Gastroesophageal sphincter (tissue), 4 donors: ENCODE measurements around the gene CLEC10A. TPM values are rescaled to one million over a fixed set of nuclear protein-coding genes. Genes with fewer than 3 reads are reported as not detected.

ENCODE experiments used
- ATAC-seq: fragments of 150-250 bp; one replicate; pipeline ENCODE4 v1.9.1; 2016; ENCODE audit warnings: mild to moderate bottlenecking, moderate library complexity
- H3K27ac ChIP-seq, 4 donors: fragments of 200-600 bp; sonication (generic) in 3 of 4; 1 replicate in 3 of 4; 2 replicates in 1 of 4; pipeline ENCODE4 v1.5.1; 2016 to 2019
- H3K27me3 ChIP-seq: fragments of 200-600 bp; sonication (generic); one replicate; pipeline ENCODE4 v1.5.1; 2019
- H3K36me3 ChIP-seq, 2 donors: fragments of 200-600 bp; sonication (generic); one replicate each; pipeline ENCODE4 v1.5.1; 2019; ENCODE audit warnings: control low read depth in 1 of 2
- H3K4me1 ChIP-seq, 3 donors: fragments of 200-600 bp; sonication (generic); 1 replicate in 2 of 3; 2 replicates in 1 of 3; pipeline ENCODE4 v1.5.1; 2016 to 2019; ENCODE audit warnings: control low read depth in 2 of 3
- H3K4me3 ChIP-seq, 2 donors: fragments of 200-600 bp; sonication (generic); one replicate each; pipeline ENCODE4 v1.5.1; 2019; ENCODE audit warnings: mild to moderate bottlenecking in 1 of 2, moderate library complexity in 1 of 2
- H3K9me3 ChIP-seq, 3 donors: fragments of 200-600 bp; sonication (generic); one replicate each; pipeline ENCODE4 v1.5.1; 2017 to 2019; ENCODE audit warnings: control low read depth in 2 of 3
- EP300 ChIP-seq: sonication (generic); formaldehyde crosslinking; IDR thresholded peaks from one replicate; pipeline ENCODE4 v1.6.1; 2017; ENCODE audit warnings: antibody characterized with exemption, mild to moderate bottlenecking
- POLR2A ChIP-seq, 2 donors: fragments of 450-650 bp; IDR thresholded peaks; one replicate each; pipeline ENCODE4 v1.6.1; 2017; ENCODE audit warnings: antibody characterized with exemption in 2 of 2, mild to moderate bottlenecking in 2 of 2, moderate library complexity in 1 of 2
- POLR2AphosphoS5 ChIP-seq: sonication (generic); formaldehyde crosslinking; IDR thresholded peaks from one replicate; pipeline ENCODE4 v1.6.1; 2017; ENCODE audit warnings: antibody characterized with exemption
- WGBS, 2 donors: methylation state at CpG; one replicate each; pipeline ENCODE4 v1.1.5; 2018; ENCODE audit warnings: low coverage in 1 of 2; 5-methylcytosine and 5-hydroxymethylcytosine counted together
- total RNA-seq, 4 donors: library from RNA; depleted of rRNA; stranded (reverse); fragments of >200 nt; gene quantifications; one replicate each; pipeline ENCODE4 v1.1.0, GENCODE V29; 2016
- TF ChIP-seq, protein P1 (sequence below), 4 experiments: fragments of 200-600 bp in 2 of 4; fragments of 450-650 bp in 2 of 4; sonication (generic) in 1 of 4; IDR thresholded peaks; one replicate each; pipeline ENCODE4 v1.5.1; 2017 to 2019; ENCODE audit warnings: antibody characterized with exemption in 4 of 4, mild to moderate bottlenecking in 2 of 4, moderate library complexity in 2 of 4

Gene CLEC10A
- total RNA-seq, 4 donors from 2014 or later = 3.8 to 25.6 (median 11.3) TPM

DNA sequence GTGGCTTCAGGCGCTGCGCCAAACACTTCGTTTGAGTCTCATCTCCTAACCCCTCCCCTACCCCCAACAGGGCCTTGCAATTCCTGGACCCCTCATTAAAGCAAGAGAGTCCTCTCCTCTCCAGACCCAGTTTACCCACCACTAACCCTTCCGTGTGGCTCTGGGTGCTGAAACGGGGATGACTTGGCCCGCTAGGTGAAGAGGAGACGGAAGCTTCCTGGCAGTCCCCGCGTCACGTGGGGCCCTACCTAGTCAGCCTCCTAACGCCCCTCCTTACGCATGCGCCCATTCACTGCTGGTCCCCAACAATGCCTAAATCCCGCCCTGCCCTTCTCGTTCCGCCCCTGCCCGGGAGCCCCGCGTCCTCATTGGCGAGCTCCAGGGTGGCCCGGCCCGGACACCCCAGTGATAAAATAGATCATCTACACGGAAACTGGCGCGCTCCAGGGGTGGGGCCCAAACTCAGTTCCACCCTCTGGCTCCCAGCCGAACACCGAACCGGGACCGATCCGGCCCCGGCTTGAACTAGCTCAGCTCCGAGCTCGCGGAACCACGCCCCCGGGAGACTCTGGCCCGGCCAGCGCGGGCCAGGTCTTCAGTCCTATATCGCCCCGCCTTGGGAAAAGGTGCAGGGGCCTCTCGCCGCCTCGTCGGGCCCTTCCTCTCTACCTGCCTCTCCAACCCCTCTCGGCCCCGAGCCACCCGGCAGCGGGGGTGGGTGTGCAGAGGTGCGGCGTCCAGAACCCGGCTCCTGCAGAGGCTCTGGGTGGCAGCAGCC is 44.3 kb downstream of the CLEC10A start, which contains the start of gene SLC16A13:
TSS of gene SLC16A13 (plus strand) at position 425 of the 778 bp plus-strand sequence. CDS start 368 bp downstream, outside the sequence.
- peak within 1 kb of the TSS in 3 of 4 donors; percentile 78 to 81 (median 78) for H3K27ac ChIP-seq
- H3K4me3 ChIP-seq = peak within 1 kb of the TSS; percentile 35 to 58
- ATAC-seq = peak; percentile 94
- peaks cover 0 to 19% (median 13%) of the 10 kb centered on the region in 3 donors for H3K4me1 ChIP-seq
- WGBS, 2 donors = 0% methylated on average over 9 of the region's 52 CpGs; no CpG with 5 or more reads in 1 of the 2 donors
- no peaks in the 10 kb centered on the region for H3K36me3 ChIP-seq
- peaks cover 22% of the 10 kb centered on the region for H3K27me3 ChIP-seq
- H3K9me3 ChIP-seq = no peaks in the 10 kb centered on the region
- TF ChIP-seq, protein P1, sequence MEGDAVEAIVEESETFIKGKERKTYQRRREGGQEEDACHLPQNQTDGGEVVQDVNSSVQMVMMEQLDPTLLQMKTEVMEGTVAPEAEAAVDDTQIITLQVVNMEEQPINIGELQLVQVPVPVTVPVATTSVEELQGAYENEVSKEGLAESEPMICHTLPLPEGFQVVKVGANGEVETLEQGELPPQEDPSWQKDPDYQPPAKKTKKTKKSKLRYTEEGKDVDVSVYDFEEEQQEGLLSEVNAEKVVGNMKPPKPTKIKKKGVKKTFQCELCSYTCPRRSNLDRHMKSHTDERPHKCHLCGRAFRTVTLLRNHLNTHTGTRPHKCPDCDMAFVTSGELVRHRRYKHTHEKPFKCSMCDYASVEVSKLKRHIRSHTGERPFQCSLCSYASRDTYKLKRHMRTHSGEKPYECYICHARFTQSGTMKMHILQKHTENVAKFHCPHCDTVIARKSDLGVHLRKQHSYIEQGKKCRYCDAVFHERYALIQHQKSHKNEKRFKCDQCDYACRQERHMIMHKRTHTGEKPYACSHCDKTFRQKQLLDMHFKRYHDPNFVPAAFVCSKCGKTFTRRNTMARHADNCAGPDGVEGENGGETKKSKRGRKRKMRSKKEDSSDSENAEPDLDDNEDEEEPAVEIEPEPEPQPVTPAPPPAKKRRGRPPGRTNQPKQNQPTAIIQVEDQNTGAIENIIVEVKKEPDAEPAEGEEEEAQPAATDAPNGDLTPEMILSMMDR (IDR thresholded peaks at IDR 0.05) = no peak
- TF ChIP-seq EP300 (no peak), POLR2AphosphoS5 (peak; percentile 16), POLR2A (IDR thresholded peaks at IDR 0.05) (peak in 1 of 2 donors; percentile 31)

DNA sequence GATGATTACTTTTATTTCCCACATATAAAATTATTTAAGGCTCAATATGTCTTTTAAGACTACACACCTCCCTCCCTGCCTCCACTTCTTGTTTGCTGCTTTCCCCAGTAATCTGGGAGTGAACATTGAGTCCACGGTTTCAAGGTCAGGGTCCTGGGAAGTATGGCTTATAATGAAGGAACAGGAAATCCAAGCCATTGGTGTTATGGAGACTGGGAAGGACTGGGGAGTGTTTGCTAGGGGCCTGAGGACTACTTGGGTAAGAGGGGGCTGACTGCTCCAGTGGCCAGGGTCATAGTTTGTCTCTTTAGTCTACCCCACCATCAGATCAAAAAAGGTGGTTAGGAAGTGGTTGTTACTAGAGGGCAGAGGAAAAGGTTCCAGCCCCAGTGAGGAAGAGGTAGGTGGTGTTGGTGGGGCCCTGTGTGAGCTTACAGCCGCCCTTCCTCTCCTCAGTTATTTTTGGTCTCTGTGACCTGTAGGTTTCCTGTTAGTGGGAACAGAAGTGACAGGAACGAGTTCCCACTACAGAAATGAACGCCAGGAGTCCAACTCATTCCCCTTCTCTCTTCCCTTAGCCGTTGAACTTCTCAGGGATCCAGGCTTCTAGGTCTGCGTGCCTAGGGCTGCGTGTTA is 45.0 kb downstream of the CLEC10A start:
- Histone ChIP-seq H3K9me3 (no peaks in the 10 kb centered on the region), H3K36me3 (no peaks in the 10 kb centered on the region), H3K27ac (peak overlapping the region in 3 of 4 donors; percentile 78 to 81 (median 78)), H3K4me3 (peak overlapping the region; percentile 35 to 58), H3K4me1 (peaks cover 0 to 19% (median 13%) of the 10 kb centered on the region in 3 donors), H3K27me3 (peaks cover 22% of the 10 kb centered on the region)
- ATAC-seq = peak; percentile 32
- WGBS, 2 donors = 0 to 8% methylated on average over 1 to 6 of the region's 7 CpGs
- no peak for TF ChIP-seq POLR2A (IDR thresholded peaks at IDR 0.05)
- TF ChIP-seq, protein P1 (IDR thresholded peaks at IDR 0.05) = peak in 1 of 4 experiments; percentile 16

DNA sequence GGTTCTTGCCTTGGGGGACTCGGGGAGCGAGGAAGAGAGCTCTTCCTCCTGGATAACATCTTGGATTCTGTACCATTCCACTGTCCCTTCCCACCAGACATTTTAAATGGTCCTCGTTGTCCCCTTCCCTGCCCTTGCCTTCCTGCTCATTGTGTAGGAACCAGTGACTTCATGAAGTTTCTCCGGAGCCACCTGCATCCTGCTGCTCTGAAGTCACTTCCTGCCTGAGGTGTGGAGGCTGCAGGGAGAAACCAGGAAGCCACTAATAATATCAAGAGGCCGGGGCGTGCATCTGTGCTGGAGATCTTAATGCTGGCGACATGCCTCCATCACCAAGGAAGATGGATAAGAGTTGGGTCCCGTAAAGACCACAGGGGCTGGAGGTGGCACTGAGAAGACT is 50.4 kb downstream of the CLEC10A start:
- H3K4me3 ChIP-seq = no peak overlapping the region
- TF ChIP-seq POLR2AphosphoS5 = peak; percentile 6
- no peak for TF ChIP-seq EP300
- no peaks in the 10 kb centered on the region for H3K36me3 ChIP-seq
- no peaks in the 10 kb centered on the region for H3K9me3 ChIP-seq
- peaks cover 0 to 5% (median 0%) of the 10 kb centered on the region in 3 donors for H3K4me1 ChIP-seq
- peaks cover 15% of the 10 kb centered on the region for H3K27me3 ChIP-seq
- peak; percentile 48 for ATAC-seq
- peak overlapping the region in 3 of 4 donors; percentile 19 to 45 (median 33) for H3K27ac ChIP-seq
- WGBS, 2 donors = 74 to 100% methylated on average over 1 to 6 of the region's 8 CpGs

DNA sequence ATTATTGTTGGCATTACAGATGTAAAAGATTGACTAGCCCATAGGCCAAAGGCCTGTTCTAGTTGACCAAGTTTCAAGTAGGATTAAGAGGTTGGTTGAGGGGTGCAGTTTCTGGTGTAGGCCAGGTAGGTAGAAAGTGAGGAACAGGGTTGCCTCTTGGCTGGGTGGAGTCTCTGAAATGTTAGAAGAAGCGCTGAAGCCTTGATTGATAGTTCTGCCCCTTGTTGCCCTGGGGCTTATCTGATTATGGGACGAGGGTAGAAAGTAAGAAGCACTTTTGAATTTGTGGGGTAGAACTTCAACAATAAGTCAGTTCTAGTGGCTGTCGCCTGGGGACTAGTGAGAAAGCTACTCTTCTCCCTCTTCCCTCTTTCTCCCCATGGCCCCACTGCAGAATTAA is 51.0 kb downstream of the CLEC10A start:
- peaks cover 0 to 9% (median 0%) of the 10 kb centered on the region in 3 donors for H3K4me1 ChIP-seq
- ATAC-seq = no peak
- H3K4me3 ChIP-seq = no peak overlapping the region
- no peaks in the 10 kb centered on the region for H3K36me3 ChIP-seq
- H3K27ac ChIP-seq = peak overlapping the region in 3 of 4 donors; percentile 19 to 41 (median 33)
- H3K27me3 ChIP-seq = peaks cover 20% of the 10 kb centered on the region
- no peaks in the 10 kb centered on the region for H3K9me3 ChIP-seq
- 67 to 100% methylated on average over 1 to 2 of the region's 3 CpGs for WGBS, 2 donors
- TF ChIP-seq POLR2A (IDR thresholded peaks at IDR 0.05) (no peak), EP300 (no peak), POLR2AphosphoS5 (no peak)
- TF ChIP-seq, protein P1 (IDR thresholded peaks at IDR 0.05) = no peak

DNA sequence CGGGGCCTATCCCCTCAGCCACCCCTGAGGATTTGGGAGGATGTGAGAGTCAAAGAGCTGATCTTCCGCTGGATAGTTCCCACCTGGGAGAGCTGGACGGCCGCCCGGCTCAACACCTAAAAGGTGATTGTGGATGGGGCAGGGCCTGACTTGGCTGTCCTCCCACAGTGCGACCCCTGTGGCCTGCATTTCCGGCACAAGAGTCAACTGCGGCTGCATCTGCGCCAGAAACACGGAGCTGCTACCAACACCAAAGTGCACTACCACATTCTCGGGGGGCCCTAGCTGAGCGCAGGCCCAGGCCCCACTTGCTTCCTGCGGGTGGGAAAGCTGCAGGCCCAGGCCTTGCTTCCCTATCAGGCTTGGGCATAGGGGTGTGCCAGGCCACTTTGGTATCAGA is 52.7 kb downstream of the CLEC10A start:
- Histone ChIP-seq H3K27ac (peak overlapping the region in 2 of 4 donors; percentile 1 to 27), H3K9me3 (no peaks in the 10 kb centered on the region), H3K4me1 (peaks cover 0 to 26% (median 0%) of the 10 kb centered on the region in 3 donors), H3K4me3 (no peak overlapping the region), H3K27me3 (peaks cover 38% of the 10 kb centered on the region), H3K36me3 (no peaks in the 10 kb centered on the region)
- WGBS, 2 donors = 82% methylated on average over 6 of the region's 13 CpGs; no CpG with 5 or more reads in 1 of the 2 donors
- TF ChIP-seq, protein P1 (IDR thresholded peaks at IDR 0.05) = no peak
- no peak for TF ChIP-seq POLR2AphosphoS5
- TF ChIP-seq POLR2A (IDR thresholded peaks at IDR 0.05) = no peak
- TF ChIP-seq EP300 = no peak
- no peak for ATAC-seq
